Activated CD4-positive, CD25-positive, alpha-beta regulatory T cell treated with anti-CD3 and anti-CD28 coated beads, Interleukin-2, amount 50 U/mL, for 24 hours (primary cell): ENCODE results near the gene FOXD4L1.
"Not testable (repeated sequence)": the region's sequence is repeated elsewhere in the genome, so short reads cannot be mapped to it uniquely, and the experiment has no call there.

Experiments used
- ATAC-seq, 2 donors: fragments of 150-1000 bp; cut with Tn5 transposase; one replicate each; pipeline ENCODE4 v1.10.0; 2021; ENCODE audit warnings: mild to moderate bottlenecking in 1 of 2, moderate library complexity in 1 of 2

Gene FOXD4L1

DNA sequence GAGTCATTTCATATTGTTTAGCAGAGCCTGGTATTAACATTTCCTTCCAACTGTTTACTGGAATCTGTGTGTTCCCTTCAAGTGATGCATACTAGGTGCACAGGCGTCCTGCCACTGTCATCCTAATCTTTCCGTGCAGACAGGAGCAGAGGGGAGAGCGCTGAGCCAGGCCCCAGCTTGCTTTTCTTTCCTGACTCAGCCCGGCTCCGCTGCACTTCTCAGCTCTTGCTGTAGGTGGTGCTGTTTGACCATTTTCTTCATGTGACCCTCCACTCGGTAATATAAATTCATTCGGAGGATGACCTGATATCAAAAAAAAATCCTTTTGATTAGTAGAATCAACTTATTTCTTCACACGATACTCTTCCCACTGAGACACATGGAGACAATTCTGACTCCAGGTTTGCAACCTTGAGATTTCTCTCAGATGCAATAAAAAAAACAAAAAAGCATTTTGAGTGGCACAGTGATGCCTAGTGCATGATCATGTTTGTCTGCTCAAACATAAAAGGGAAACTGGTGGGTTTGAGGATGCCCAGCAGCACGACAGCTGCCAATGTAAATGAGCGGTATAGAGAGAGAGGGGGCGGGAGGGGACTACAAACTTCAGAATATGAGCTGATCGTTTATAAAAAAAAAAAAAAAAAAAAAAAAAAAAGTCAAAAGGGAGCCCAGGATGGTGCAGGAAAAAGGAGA, 29.0 kb downstream of the FOXD4L1 start:
- peak; percentile 67 to 68 for ATAC-seq

GRCh38 chr2:113528126-113528525, 29.7 kb downstream of the FOXD4L1 start:
- not testable (repeated sequence) for ATAC-seq

DNA sequence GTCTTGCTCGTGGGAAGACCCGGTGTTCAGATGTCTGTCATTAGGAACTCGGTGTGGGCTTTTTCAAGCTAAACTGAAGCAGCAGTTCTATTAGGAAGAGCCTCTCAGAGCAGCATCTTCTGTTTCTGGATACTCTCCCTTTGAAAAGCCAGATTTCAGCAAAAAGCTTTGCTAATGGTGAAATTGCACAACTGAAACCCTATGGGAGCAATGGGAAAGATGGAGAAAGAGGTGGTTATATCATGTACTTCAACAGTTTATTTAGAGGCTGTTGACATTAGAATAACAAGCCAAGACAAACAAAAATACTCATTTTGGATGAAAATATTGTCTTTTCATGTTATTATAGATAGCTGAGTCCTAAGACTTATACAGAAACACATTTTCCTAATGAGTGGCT, 30.4 kb downstream of the FOXD4L1 start:
- ATAC-seq = not testable (repeated sequence)

- not testable (repeated sequence) for ATAC-seq
Measured at GRCh38 chr2:113532991-113533390, 34.5 kb downstream of the FOXD4L1 start.

DNA sequence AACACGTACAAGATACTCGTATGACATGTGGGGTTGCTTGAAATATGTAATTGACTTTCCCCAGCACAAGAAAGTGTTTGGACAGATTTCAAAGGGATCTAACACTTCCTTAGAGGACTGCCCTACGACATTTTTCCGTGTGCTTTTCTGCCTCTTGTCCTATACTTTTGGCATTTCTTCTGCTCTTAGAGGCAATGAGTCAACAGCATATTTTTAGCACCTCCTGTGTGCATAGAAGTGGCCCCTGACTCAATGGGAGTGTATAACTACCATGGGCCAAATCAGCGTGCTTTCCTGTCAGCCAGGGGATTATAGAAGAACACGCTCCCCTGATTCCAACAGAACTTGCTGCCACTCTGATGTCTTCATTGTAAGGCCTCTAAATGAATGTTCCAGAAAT, 38.1 kb downstream of the FOXD4L1 start:
- not testable (repeated sequence) for ATAC-seq

- not testable (repeated sequence) for ATAC-seq
Measured at GRCh38 chr2:113540834-113541203, 42.4 kb downstream of the FOXD4L1 start.

- peak; percentile 38 to 48 for ATAC-seq
Measured at GRCh38 chr2:113541204-113541975, 42.9 kb downstream of the FOXD4L1 start.

- not testable (repeated sequence) for ATAC-seq
Measured at GRCh38 chr2:113541976-113542485, 43.6 kb downstream of the FOXD4L1 start.

DNA sequence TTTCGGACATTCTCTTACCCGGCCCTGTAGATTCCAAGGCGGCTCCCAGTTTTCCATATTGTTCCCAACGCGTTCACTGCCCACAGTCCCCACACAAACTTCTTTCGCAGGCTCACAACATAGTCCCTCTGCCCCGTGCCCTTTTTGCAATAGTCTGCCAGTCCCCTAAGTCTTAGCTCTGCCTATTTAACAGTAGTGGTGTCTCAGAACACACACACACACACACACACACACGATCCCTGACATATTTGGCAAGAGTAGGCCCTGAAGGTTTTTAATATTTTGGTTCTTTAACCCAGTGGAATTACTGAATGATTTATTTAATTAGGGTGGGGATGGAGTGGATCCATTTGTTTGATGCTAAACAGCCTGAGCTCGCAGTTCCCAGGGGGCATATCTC, 44.1 kb downstream of the FOXD4L1 start:
- not testable (repeated sequence) for ATAC-seq
